Panc1 (cell line): ENCODE measurements around the gene STK16. TPM values are rescaled to one million over a fixed set of nuclear protein-coding genes. Genes with fewer than 3 reads are reported as not detected.

ENCODE experiments used
- ATAC-seq: fragments of 200-7000 bp; cut with Tn5 transposase; 2 replicates; pipeline ENCODE4 v1.9.1; 2020; ENCODE audit warnings: mild to moderate bottlenecking, moderate library complexity
- BruUV-seq: library from RNA; stranded (reverse); fragments of 400-500 nt; replicated peaks from 2 replicates; lab custom pipeline; 2021; lab: Mats Ljungman, UMichigan
- CTCF ChIA-PET: fragments of 300-600 bp; sonication (Branson Sonifier 250); formaldehyde crosslinking; loops from one replicate; lab custom pipeline; 2022; ENCODE audit warnings: antibody characterized with exemption; lab: Charles Lee
- POLR2A ChIA-PET: fragments of 300-600 bp; sonication (Branson Sonifier 250); formaldehyde crosslinking; loops from one replicate; lab custom pipeline; 2022; ENCODE audit warnings: antibody characterized with exemption; lab: Charles Lee
- DNase-seq: peaks from one replicate; pipeline ENCODE4 v3.0.0-alpha.2; 2010; ENCODE audit warnings: low read depth, low spot score
- H3K27ac ChIP-seq: 2 replicates; pipeline ENCODE4 v1.5.1; 2011; ENCODE audit warnings: mild to moderate bottlenecking, low read length, inconsistent platforms
- H3K27me3 ChIP-seq: fragments of 200-500 bp; sonication (Bioruptor generic); 2 replicates; pipeline ENCODE4 v1.6.0; 2014; ENCODE audit warnings: low read length, inconsistent platforms; ENCODE audit not compliant: control insufficient read depth, insufficient read depth
- H3K36me3 ChIP-seq: fragments of 200-500 bp; sonication (Bioruptor generic); 2 replicates; pipeline ENCODE4 v1.5.1; 2014; ENCODE audit warnings: inconsistent platforms, mild to moderate bottlenecking, low read length, moderate library complexity; ENCODE audit not compliant: control insufficient read depth, insufficient read depth
- H3K4me1 ChIP-seq: 2 replicates; pipeline ENCODE4 v1.5.1; 2011; ENCODE audit warnings: inconsistent platforms, mild to moderate bottlenecking, low read length, moderate library complexity; ENCODE audit not compliant: control insufficient read depth, insufficient read depth
- H3K4me3 ChIP-seq, 2 experiments: 2 replicates each; pipeline ENCODE4 v1.5.1; 2011 to 2012; ENCODE audit warnings: low read depth in 2 of 2, low read length in 2 of 2, mild to moderate bottlenecking in 2 of 2, inconsistent platforms in 1 of 2, moderate library complexity in 1 of 2
- H3K9me3 ChIP-seq: fragments of 200-500 bp; sonication (Bioruptor generic); 2 replicates; pipeline ENCODE4 v1.5.1; 2014; ENCODE audit warnings: low read depth, mild to moderate bottlenecking, inconsistent platforms, low read length, moderate library complexity; ENCODE audit not compliant: control insufficient read depth, insufficient read depth
- CTCF ChIP-seq: fragments of 450-650 bp; IDR thresholded peaks from 2 replicates; pipeline ENCODE4 v1.5.1; 2017; ENCODE audit warnings: mild to moderate bottlenecking
- POLR2AphosphoS5 ChIP-seq: IDR thresholded peaks from 2 replicates; pipeline ENCODE4 v1.6.1; 2012; ENCODE audit warnings: mild to moderate bottlenecking, low read depth, low read length, moderate library complexity
- REST ChIP-seq, 2 experiments: IDR thresholded peaks; 2 replicates each; pipeline ENCODE4 v1.6.1; 2011 to 2012; ENCODE audit warnings: low read depth in 2 of 2, control low read depth in 1 of 2, low read length in 1 of 2, mild to moderate bottlenecking in 1 of 2, moderate library complexity in 1 of 2; ENCODE audit not compliant: insufficient read depth in 1 of 2
- SIN3A ChIP-seq: IDR thresholded peaks from 2 replicates; pipeline ENCODE4 v1.6.1; 2012; ENCODE audit warnings: low read depth, mild to moderate bottlenecking, low read length, moderate library complexity, borderline replicate concordance; ENCODE audit not compliant: insufficient read depth
- TCF7L2 ChIP-seq: IDR thresholded peaks from 2 replicates; pipeline ENCODE4 v1.6.1; 2011; ENCODE audit warnings: mild to moderate bottlenecking, low read depth, low read length, inconsistent platforms
- in situ Hi-C: cut with HindIII; loops from 2 replicates; pipeline ENCODE4 v1.10.0; 2016; ENCODE audit warnings: low sequenced_read_pairs, low pct_unique_long_range_greater_than_20kb
- intact Hi-C: fragments of 100-400 bp; cut with micrococcal nuclease; formaldehyde crosslinking; loops from one replicate; pipeline ENCODE4 v1.10.0; 2022; ENCODE audit not compliant: unreplicated experiment
- total RNA-seq: library from RNA; stranded (reverse); gene quantifications from one replicate; pipeline ENCODE4 v1.2.1, GENCODE V29; 2021; ENCODE audit not compliant: unreplicated experiment

Gene STK16
- total RNA-seq, 1 experiment from 2014 or later, result 29.9 TPM

GRCh38 chr2:219266886-219267285, 21.6 kb downstream of the STK16 start:
- in situ Hi-C loops (no loop called here), intact Hi-C loops (no loop called here)
- POLR2A ChIA-PET, result no interaction called here
- no peak for TF ChIP-seq SIN3A
- H3K4me1 ChIP-seq, result no peaks in the 10 kb centered on the region
- H3K4me3 ChIP-seq, result no peak overlapping the region
- H3K9me3 ChIP-seq, result no peaks in the 10 kb centered on the region
- ATAC-seq, result no peak
- H3K36me3 ChIP-seq, result no peaks in the 10 kb centered on the region
- no peak overlapping the region for H3K27ac ChIP-seq
- no TSS peak for BruUV-seq
- no peaks in the 10 kb centered on the region for H3K27me3 ChIP-seq
- DNase-seq, result no peak
- CTCF ChIA-PET, result no interaction called here

- POLR2A ChIA-PET, result no interaction called here
- CTCF ChIA-PET, result no interaction called here
- no peak for DNase-seq
- Histone ChIP-seq H3K27ac (no peak overlapping the region), H3K9me3 (no peaks in the 10 kb centered on the region), H3K4me3 (no peak overlapping the region), H3K36me3 (no peaks in the 10 kb centered on the region), H3K4me1 (no peaks in the 10 kb centered on the region), H3K27me3 (no peaks in the 10 kb centered on the region)
- in situ Hi-C loops (no loop called here), intact Hi-C loops (no loop called here)
- no peak for ATAC-seq
- no peak for TF ChIP-seq TCF7L2
- TF ChIP-seq SIN3A, result no peak
- no peak for TF ChIP-seq CTCF
- TF ChIP-seq REST (IDR thresholded peaks at IDR 0.05; ENCODE audit: insufficient read depth in 1 of 2, low read depth in 2 of 2, low read length in 1 of 2), result no peak
- no peak for TF ChIP-seq POLR2AphosphoS5
- no TSS peak for BruUV-seq
Observed at GRCh38 chr2:219268294-219268693, 23.0 kb downstream of the STK16 start.

GRCh38 chr2:219269362-219270054, 24.2 kb downstream of the STK16 start:
- peaks cover 12% of the 10 kb centered on the region for H3K4me1 ChIP-seq

More at GRCh38 chr2:219269362-219270054, 24.2 kb downstream of the STK16 start:
- Histone ChIP-seq H3K9me3 (no peaks in the 10 kb centered on the region), H3K36me3 (no peaks in the 10 kb centered on the region), H3K4me3 (no peak overlapping the region), H3K27ac (no peak overlapping the region), H3K27me3 (no peaks in the 10 kb centered on the region)
- no peak for ATAC-seq
- no peak for DNase-seq
- no peak for TF ChIP-seq POLR2AphosphoS5
- TF ChIP-seq REST (IDR thresholded peaks at IDR 0.05; ENCODE audit: insufficient read depth in 1 of 2, low read depth in 2 of 2, low read length in 1 of 2), result no peak
- TF ChIP-seq CTCF, result no peak
- no peak for TF ChIP-seq SIN3A
- no peak for TF ChIP-seq TCF7L2
- in situ Hi-C loops (no loop called here), intact Hi-C loops (no loop called here)
- CTCF ChIA-PET, result no interaction called here
- POLR2A ChIA-PET, result no interaction called here
- BruUV-seq, result no TSS peak
